GM19395 (cell line): ENCODE measurements around the gene PTPRN2.
"Not testable (repeated sequence)": the region's sequence is repeated elsewhere in the genome, so short reads cannot be mapped to it uniquely, and the experiment has no call there.

Experiments
- ATAC-seq: cut with Tn5 transposase; IDR thresholded peaks from one replicate; pipeline ENCODE4 v1.9.1; 2021; ENCODE audit warnings: mild to moderate bottlenecking, moderate library complexity; ENCODE audit not compliant: unreplicated experiment

The PTPRN2 gene

DNA sequence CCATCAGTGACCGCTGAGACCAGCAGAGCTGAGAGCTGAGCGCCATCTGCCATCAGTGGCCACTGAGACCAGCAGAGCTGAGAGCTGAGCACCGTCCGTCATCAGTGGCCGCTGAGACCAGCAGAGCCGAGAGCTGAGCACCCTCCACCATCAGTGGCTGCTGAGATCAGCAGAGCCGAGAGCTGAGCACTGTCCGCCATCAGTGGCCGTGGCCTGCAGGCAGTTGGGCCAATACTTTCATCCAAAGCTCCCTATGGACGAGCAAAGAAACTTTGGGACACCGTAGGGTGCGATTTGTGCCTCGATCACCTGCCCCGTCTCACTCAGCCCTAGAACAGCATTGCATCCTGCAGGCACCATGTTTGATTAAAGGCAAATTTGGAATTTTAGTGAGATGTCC, 985.0 kb downstream of the PTPRN2 start:
- no peak for ATAC-seq

- no peak for ATAC-seq
These were observed 985.5 kb downstream of the PTPRN2 start for GRCh38 chr7:157602156-157602555.

GRCh38 chr7:157601530-157601929, 986.1 kb downstream of the PTPRN2 start:
- ATAC-seq = no peak

GRCh38 chr7:157599491-157599890, 988.1 kb downstream of the PTPRN2 start:
- no peak for ATAC-seq

- ATAC-seq = no peak
These were observed 990.1 kb downstream of the PTPRN2 start for GRCh38 chr7:157597562-157597961.

GRCh38 chr7:157596881-157597280, 990.7 kb downstream of the PTPRN2 start:
- ATAC-seq = no peak

- no peak for ATAC-seq
These were observed 991.2 kb downstream of the PTPRN2 start for GRCh38 chr7:157596471-157596870.

DNA sequence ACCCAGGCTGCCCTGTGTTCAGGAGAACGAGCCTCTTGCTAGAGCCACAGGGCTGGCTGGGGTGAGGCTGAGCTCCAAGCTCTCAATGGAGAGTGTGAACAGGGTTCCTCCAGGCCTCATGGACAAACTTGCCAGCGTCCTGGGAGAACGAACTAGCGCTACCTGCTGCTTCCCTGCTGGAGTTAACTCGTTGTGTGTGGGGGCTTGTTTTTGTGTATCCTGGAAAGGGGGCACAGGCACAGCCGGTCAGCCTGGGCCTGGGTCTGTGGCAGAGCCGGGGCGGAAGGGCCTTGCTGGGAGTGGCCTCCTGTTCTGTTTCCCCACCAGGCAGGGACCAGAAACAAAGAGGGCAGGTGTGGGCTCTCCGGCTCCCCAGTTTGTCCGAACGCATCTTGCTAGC, 991.6 kb downstream of the PTPRN2 start:
- no peak for ATAC-seq

- no peak for ATAC-seq
These were observed 992.4 kb downstream of the PTPRN2 start for GRCh38 chr7:157595086-157595855.

DNA sequence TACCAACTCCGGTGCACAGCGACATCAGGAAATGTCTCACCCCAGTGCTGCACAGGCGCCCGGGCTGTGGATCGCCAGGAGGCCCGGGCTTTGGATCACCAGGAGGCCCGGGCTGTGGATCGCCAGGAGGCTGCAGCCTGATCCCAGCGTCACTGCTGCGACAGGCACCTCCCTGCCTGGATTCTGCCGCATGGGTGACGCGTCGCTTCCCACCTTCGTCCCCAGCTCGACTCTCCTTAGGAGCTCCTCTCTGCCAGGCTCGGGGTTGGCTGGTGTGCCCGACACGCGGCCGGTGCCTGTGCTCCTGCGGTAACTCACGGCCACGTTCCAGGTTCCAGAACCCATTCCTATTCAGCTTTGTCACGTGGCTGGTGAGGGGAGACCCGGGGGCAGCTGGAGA, 993.3 kb downstream of the PTPRN2 start:
- ATAC-seq = no peak

DNA sequence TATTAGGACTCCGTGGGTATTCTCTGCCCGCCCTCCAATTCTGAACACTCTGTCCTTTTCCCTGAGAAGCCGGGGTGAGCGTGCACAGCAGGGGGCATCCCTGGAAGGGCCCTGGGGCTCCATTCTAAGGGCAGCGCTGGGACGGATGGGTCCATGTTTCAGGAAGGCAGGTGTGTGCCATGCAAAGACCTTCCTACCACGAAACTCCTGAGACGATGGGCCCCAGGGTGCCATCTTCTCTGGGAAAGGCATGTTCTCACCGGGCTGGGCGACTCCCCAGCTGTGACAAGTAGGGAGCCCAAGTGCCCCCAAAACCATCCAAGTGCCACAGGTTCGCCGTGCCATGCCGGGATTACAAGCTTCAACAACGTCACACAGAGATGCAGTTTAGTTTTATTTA, 994.1 kb downstream of the PTPRN2 start:
- ATAC-seq = no peak

- ATAC-seq = not testable (repeated sequence)
These were observed 994.8 kb downstream of the PTPRN2 start for GRCh38 chr7:157592636-157593320.

GRCh38 chr7:157590526-157590925, 997.1 kb downstream of the PTPRN2 start:
- ATAC-seq = no peak

- ATAC-seq = no peak
These were observed 997.9 kb downstream of the PTPRN2 start for GRCh38 chr7:157589680-157590079.

DNA sequence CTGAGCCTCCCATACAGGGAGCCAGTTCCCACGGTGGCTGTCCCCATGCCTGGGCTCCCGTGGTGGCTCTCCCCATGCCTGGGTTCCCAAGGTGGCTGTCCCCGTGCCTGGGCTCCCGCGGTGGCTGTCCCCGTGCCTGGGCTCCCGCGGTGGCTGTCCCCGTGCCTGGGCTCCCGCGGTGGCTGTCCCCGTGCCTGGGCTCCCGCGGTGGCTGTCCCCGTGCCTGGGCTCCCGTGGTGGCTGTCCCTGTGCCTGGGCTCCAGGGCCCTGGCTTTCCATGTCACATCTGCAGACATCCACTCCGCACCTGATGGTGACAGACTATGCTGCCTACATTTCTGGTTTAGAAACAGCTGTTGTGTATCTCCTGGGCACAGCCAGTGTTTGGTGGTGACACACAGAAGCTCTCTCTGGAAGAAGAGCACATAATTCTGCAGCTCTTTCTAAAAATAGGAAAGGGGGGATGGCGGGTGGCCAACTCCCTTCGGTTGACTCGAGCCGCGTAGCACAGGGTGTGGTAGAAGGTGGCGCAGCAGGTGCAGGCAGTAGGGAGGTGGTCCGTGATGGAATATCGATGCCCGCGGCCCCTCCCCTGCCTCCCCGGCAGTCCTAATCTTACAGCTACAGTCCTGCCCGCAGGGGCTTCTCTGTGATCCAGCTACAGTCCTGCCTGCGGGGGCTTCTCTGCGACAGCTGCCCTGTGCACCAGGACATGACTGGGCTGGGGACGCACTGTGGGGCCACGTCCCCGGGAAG, 999.6 kb downstream of the PTPRN2 start:
- no peak for ATAC-seq

- ATAC-seq = no peak
These were observed 1000.4 kb downstream of the PTPRN2 start for GRCh38 chr7:157587051-157587804.

GRCh38 chr7:157586426-157586955, 1001.1 kb downstream of the PTPRN2 start:
- ATAC-seq = no peak

DNA sequence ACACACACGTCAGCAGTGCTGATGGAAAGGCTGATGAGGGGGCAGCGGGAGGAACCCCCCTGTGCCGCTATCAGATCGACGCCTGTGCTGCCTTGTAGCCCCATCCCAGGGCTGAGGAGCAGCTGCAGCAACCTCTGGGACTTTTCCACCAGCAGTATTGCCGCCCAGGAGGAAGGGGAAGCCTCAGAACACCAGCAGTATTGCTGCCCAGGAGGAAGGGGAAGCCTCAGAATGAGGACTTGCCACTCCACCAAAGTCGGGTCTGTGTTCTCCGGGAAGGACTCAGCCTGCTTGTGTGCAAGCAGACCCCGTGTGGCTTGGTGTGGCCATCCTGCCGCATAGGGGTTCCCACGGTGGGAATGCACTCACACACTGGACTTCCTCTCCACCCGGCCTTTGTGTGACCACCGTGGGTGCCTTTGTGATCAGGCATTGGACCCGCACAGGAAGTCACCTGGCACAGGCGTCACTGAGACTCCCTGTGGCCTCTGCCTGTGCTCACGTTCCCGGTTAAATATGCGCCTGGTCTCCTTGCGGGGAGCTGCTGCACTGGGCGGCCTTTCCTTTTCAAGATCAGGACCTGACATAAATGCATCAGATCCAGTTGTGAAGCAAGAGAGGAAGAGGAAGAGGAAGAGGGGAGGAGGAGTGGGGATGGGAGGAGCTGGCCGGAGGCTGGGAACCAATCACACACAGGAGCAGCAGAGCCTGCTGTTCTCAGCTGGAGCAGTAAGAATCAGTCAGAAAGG, 1002.3 kb downstream of the PTPRN2 start:
- no peak for ATAC-seq

DNA sequence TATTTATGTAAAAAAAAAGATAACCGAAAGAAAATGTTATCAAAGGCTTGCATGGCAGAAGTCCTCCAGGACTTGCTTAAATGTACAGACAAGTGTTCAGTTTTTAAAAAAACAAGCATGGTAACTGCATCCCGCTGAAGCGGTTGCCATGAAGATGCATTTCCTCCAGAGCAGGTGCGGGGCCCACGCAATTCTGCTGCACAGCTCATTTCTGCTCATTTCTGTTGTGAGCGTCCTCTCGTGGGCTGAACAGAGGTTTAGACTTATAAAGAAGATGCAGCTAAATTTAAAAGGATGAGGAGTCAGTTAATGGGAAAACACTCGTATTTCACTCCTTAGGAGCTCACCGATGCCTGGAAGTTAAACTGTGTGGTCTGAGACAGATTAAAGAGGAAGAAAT, 1003.2 kb downstream of the PTPRN2 start:
- no peak for ATAC-seq

DNA sequence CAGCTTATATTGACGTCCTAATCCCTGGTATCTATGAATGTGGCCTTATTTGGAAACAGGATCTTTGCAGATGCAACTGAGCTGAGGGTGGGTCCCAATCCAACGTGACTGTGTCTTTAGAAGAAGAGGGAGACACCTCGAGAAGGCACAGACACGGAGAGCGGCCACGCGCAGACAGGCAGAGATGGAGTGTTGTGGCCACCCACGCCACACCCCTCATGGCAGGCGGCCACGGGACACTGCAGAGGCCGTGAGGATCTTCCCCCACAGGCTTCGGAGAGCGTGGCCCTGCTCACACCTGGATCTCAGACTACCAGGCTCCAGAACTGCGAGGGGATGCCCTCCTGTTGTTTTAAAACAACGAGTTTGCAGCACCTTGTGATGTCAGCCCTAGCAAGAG, 1005.9 kb downstream of the PTPRN2 start:
- ATAC-seq = no peak
